BE2C (cell line): Measurements from ENCODE around the gene PDGFA.
"Not testable (repeated sequence)": the region's sequence is repeated elsewhere in the genome, so short reads cannot be mapped to it uniquely, and the experiment has no call there.

Experiments
- DNase-seq: peaks from one replicate; pipeline ENCODE4 v3.0.0-alpha.2; 2020
- H3K27me3 ChIP-seq: fragments of 250-450 bp; sonication (Bioruptor Pico); 2 replicates; pipeline ENCODE4 v1.5.1; 2020; ENCODE audit warnings: mild to moderate bottlenecking
- H3K36me3 ChIP-seq: fragments of 250-450 bp; sonication (Bioruptor Pico); 2 replicates; pipeline ENCODE4 v1.5.1; 2020; ENCODE audit warnings: mild to moderate bottlenecking
- H3K4me1 ChIP-seq: fragments of 250-450 bp; sonication (Bioruptor Pico); 2 replicates; pipeline ENCODE4 v1.5.1; 2020
- H3K4me3 ChIP-seq: 2 replicates; pipeline ENCODE4 v1.5.1; 2011; ENCODE audit warnings: low read depth, low read length
- H3K9me3 ChIP-seq: fragments of 250-450 bp; sonication (Bioruptor Pico); 2 replicates; pipeline ENCODE4 v1.5.1; 2020
- CTCF ChIP-seq: IDR thresholded peaks from 2 replicates; pipeline ENCODE4 v1.5.1; 2012; ENCODE audit warnings: mild to moderate bottlenecking, low read depth, low read length

PDGFA gene

GRCh38 chr7:552868-553635 lies 33.4 kb upstream of the PDGFA start:
- no peak overlapping the region for H3K4me3 ChIP-seq
- TF ChIP-seq CTCF, result no peak
- H3K27me3 ChIP-seq, result no peaks in the 10 kb centered on the region
- H3K36me3 ChIP-seq, result no peaks in the 10 kb centered on the region
- no peak for DNase-seq
- H3K4me1 ChIP-seq, result no peaks in the 10 kb centered on the region
- no peaks in the 10 kb centered on the region; the same call in 1 of the 2 replicates for H3K9me3 ChIP-seq

DNA sequence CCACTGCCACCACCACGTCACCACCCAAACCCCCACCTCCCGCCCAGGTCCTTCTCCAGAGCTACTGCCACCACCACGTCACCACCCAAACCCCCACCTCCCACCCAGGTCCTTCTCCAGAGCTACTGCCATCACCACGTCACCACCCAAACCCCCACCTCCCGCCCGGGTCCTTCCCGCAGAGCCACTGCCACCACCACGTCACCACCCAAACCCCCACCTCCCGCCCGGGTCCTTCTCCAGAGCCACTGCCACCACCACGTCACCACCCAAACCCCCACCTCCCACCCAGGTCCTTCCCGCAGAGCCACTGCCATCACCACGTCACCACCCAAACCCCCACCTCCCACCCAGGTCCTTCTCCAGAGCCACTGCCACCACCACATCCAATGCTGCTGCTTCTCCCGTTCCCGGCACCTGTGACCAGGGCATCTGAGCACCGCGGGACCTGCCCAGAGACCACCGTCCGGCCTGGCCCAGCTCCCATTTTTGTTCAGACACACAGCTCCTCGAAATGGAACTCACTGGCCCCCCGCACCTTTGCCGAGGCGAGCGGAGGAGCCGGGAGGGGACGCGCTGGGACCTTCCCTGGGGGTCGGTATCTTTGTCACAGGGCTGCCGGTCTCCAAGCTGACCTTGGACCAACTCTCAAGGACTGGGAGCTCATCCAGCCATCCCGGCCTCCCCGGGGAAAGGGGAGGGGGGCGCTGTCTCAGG lies 32.7 kb upstream of the PDGFA start:
- not testable (repeated sequence) for H3K36me3 ChIP-seq, DNase-seq, H3K9me3 ChIP-seq, H3K27me3 ChIP-seq, H3K4me3 ChIP-seq, H3K4me1 ChIP-seq

- H3K36me3 ChIP-seq, H3K27me3 ChIP-seq, H3K9me3 ChIP-seq, H3K4me3 ChIP-seq, DNase-seq, H3K4me1 ChIP-seq: not testable (repeated sequence)
These were observed 31.9 kb upstream of the PDGFA start for GRCh38 chr7:551615-551970.

GRCh38 chr7:550881-551614 lies 31.4 kb upstream of the PDGFA start:
- H3K9me3 ChIP-seq, result no peaks in the 10 kb centered on the region; the same call in none of the 2 replicates
- no peaks in the 10 kb centered on the region for H3K36me3 ChIP-seq
- H3K4me1 ChIP-seq, result no peaks in the 10 kb centered on the region
- DNase-seq, result no peak
- TF ChIP-seq CTCF, result no peak
- no peaks in the 10 kb centered on the region for H3K27me3 ChIP-seq
- H3K4me3 ChIP-seq, result no peak overlapping the region

GRCh38 chr7:549891-550625 lies 30.4 kb upstream of the PDGFA start:
- no peak overlapping the region for H3K4me3 ChIP-seq
- no peaks in the 10 kb centered on the region for H3K4me1 ChIP-seq
- TF ChIP-seq CTCF, result no peak
- peaks cover 2% of the 10 kb centered on the region for H3K9me3 ChIP-seq
- H3K27me3 ChIP-seq, result no peaks in the 10 kb centered on the region
- no peak for DNase-seq
- H3K36me3 ChIP-seq, result no peaks in the 10 kb centered on the region

GRCh38 chr7:549066-549890 lies 29.6 kb upstream of the PDGFA start:
- no peak for DNase-seq
- H3K4me3 ChIP-seq, result no peak overlapping the region
- no peaks in the 10 kb centered on the region for H3K4me1 ChIP-seq
- H3K9me3 ChIP-seq, result peaks cover 2% of the 10 kb centered on the region
- no peak for TF ChIP-seq CTCF
- H3K36me3 ChIP-seq, result no peaks in the 10 kb centered on the region
- H3K27me3 ChIP-seq, result no peaks in the 10 kb centered on the region
